Type B pancreatic cell (in vitro differentiated cells): ENCODE measurements around the gene EPB41L2. TPM values are rescaled to one million over a fixed set of nuclear protein-coding genes. Genes with fewer than 3 reads are reported as not detected.

Experiments
- DNase-seq: peaks from one replicate; pipeline ENCODE4 v3.0.0; 2021; ENCODE audit warnings: mixed read lengths; ENCODE audit not compliant: unreplicated experiment; ENCODE audit errors: extremely low spot score
- H3K27ac Mint-ChIP-seq: 2 replicates; pipeline ENCODE4 v1.8.0; 2021; ENCODE audit warnings: mild to moderate bottlenecking, mixed read lengths
- H3K27me3 Mint-ChIP-seq: 2 replicates; pipeline ENCODE4 v1.8.0; 2021; ENCODE audit warnings: mixed read lengths
- H3K36me3 Mint-ChIP-seq: 2 replicates; pipeline ENCODE4 v1.8.0; 2021; ENCODE audit warnings: mixed read lengths
- H3K4me1 Mint-ChIP-seq: one replicate; pipeline ENCODE4 v1.8.0; 2021; ENCODE audit warnings: mixed read lengths; ENCODE audit not compliant: unreplicated experiment
- H3K4me3 Mint-ChIP-seq: 2 replicates; pipeline ENCODE4 v1.8.0; 2021; ENCODE audit warnings: mild to moderate bottlenecking, mixed read lengths
- H3K9me3 Mint-ChIP-seq: 2 replicates; pipeline ENCODE4 v1.8.0; 2021; ENCODE audit warnings: mixed read lengths
- CTCF ChIP-seq: fragments of 200-600 bp; sonication (generic); conservative IDR thresholded peaks from 2 replicates; pipeline ENCODE4 v1.5.0; 2021; ENCODE audit warnings: antibody characterized with exemption, mild to moderate bottlenecking
- total RNA-seq: library from RNA; stranded (reverse); gene quantifications from 2 replicates; pipeline ENCODE4 v1.2.1, GENCODE V29; 2021; ENCODE audit warnings: low replicate concordance

Gene EPB41L2
- total RNA-seq, 1 donor from 2014 or later = 74.8 TPM

- no peak for DNase-seq
- no peak overlapping the region for H3K4me3 Mint-ChIP-seq
- no peaks in the 10 kb centered on the region for H3K27me3 Mint-ChIP-seq
- peaks cover 5% of the 10 kb centered on the region for H3K9me3 Mint-ChIP-seq
- no peak for TF ChIP-seq CTCF
- H3K36me3 Mint-ChIP-seq = no peaks in the 10 kb centered on the region
- H3K4me1 Mint-ChIP-seq = peaks cover 9% of the 10 kb centered on the region
- no peak overlapping the region for H3K27ac Mint-ChIP-seq
These were observed 35.7 kb downstream of the EPB41L2 start for GRCh38 chr6:131027326-131027725.

GRCh38 chr6:131026243-131026642, 36.8 kb downstream of the EPB41L2 start:
- Mint-ChIP-seq H3K4me3 (no peak overlapping the region), H3K36me3 (no peaks in the 10 kb centered on the region), H3K27me3 (no peaks in the 10 kb centered on the region), H3K4me1 (peaks cover 9% of the 10 kb centered on the region), H3K27ac (no peak overlapping the region), H3K9me3 (peaks cover 5% of the 10 kb centered on the region)
- no peak for DNase-seq
- TF ChIP-seq CTCF = no peak

- no peaks in the 10 kb centered on the region for H3K27me3 Mint-ChIP-seq
- H3K27ac Mint-ChIP-seq = no peak overlapping the region
- no peak for TF ChIP-seq CTCF
These were observed 38.5 kb downstream of the EPB41L2 start for GRCh38 chr6:131024565-131024964.

GRCh38 chr6:131023834-131024504, 39.1 kb downstream of the EPB41L2 start:
- TF ChIP-seq CTCF = no peak
- Mint-ChIP-seq H3K9me3 (peaks cover 5% of the 10 kb centered on the region), H3K4me3 (no peak overlapping the region), H3K27ac (no peak overlapping the region), H3K36me3 (no peaks in the 10 kb centered on the region), H3K4me1 (no peaks in the 10 kb centered on the region), H3K27me3 (no peaks in the 10 kb centered on the region)
- no peak for DNase-seq

More at GRCh38 chr6:131024565-131024964, 38.5 kb downstream of the EPB41L2 start:
- Mint-ChIP-seq H3K4me1 (peaks cover 2% of the 10 kb centered on the region), H3K4me3 (no peak overlapping the region), H3K9me3 (peaks cover 5% of the 10 kb centered on the region), H3K36me3 (no peaks in the 10 kb centered on the region)
- no peak for DNase-seq

GRCh38 chr6:131022691-131023090, 40.4 kb downstream of the EPB41L2 start:
- H3K4me1 Mint-ChIP-seq = no peaks in the 10 kb centered on the region
- no peak overlapping the region for H3K27ac Mint-ChIP-seq
- TF ChIP-seq CTCF = no peak
- no peaks in the 10 kb centered on the region for H3K27me3 Mint-ChIP-seq
- peaks cover 5% of the 10 kb centered on the region for H3K9me3 Mint-ChIP-seq
- no peak for DNase-seq
- H3K36me3 Mint-ChIP-seq = no peaks in the 10 kb centered on the region
- no peak overlapping the region for H3K4me3 Mint-ChIP-seq

GRCh38 chr6:131017962-131018361, 45.1 kb downstream of the EPB41L2 start:
- Mint-ChIP-seq H3K9me3 (no peaks in the 10 kb centered on the region), H3K4me1 (peaks cover 27% of the 10 kb centered on the region), H3K36me3 (no peaks in the 10 kb centered on the region), H3K27me3 (no peaks in the 10 kb centered on the region), H3K27ac (no peak overlapping the region), H3K4me3 (no peak overlapping the region)
- DNase-seq = no peak
- no peak for TF ChIP-seq CTCF
